HEK293 (cell line): ENCODE measurements around the gene LPCAT1.
A peak's percentile ranks its signal among the peaks of the same experiment; 100 is the strongest.

Experiments
- CTCF ChIA-PET: fragments of 350-600 bp; formaldehyde crosslinking; extraction: SDS; loops from one replicate; lab custom pipeline; 2021; ENCODE audit warnings: antibody characterized with exemption; lab: Yijun Ruan, JAX
- POLR2A ChIA-PET: fragments of 300-600 bp; formaldehyde crosslinking; extraction: SDS; loops from one replicate; lab custom pipeline; 2020; ENCODE audit warnings: antibody characterized with exemption, inconsistent platforms; lab: Yijun Ruan, JAX
- H3K27ac ChIP-seq: fragments of 200-500 bp; sonication (Bioruptor generic); 2 replicates; pipeline ENCODE4 v1.5.1; 2014; ENCODE audit warnings: low read depth, low read length, control low read depth, inconsistent platforms; ENCODE audit errors: extremely low read depth
- H3K36me3 ChIP-seq, 2 experiments: fragments of 200-500 bp in 1 of 2; sonication (Bioruptor generic) in 1 of 2; 1 replicate in 1 of 2; 2 replicates in 1 of 2; pipeline ENCODE4 v1.5.1; 2014 to 2017; ENCODE audit warnings: inconsistent platforms in 2 of 2, low read length in 2 of 2; ENCODE audit not compliant: control insufficient read depth in 2 of 2, insufficient read depth in 1 of 2
- H3K4me1 ChIP-seq: fragments of 200-500 bp; sonication (Bioruptor generic); 2 replicates; pipeline ENCODE4 v1.5.1; 2014; ENCODE audit warnings: mild to moderate bottlenecking, low read length, inconsistent platforms; ENCODE audit not compliant: control insufficient read depth, insufficient read depth
- H3K4me3 ChIP-seq: 2 replicates; pipeline ENCODE4 v1.5.1; 2011; ENCODE audit warnings: low read depth, mild to moderate bottlenecking, control low read depth, low read length, moderate library complexity
- H3K9me3 ChIP-seq: fragments of 200-500 bp; sonication (Bioruptor generic); 2 replicates; pipeline ENCODE4 v1.5.1; 2014; ENCODE audit warnings: low read depth, low read length, inconsistent platforms; ENCODE audit not compliant: control insufficient read depth, insufficient read depth
- BCL11A ChIP-seq: fragments of 450-650 bp; formaldehyde crosslinking; IDR thresholded peaks from 2 replicates; pipeline ENCODE4 v1.5.1; 2016; ENCODE audit warnings: low read depth, missing biosample characterization, missing genetic modification characterization
- KLF8 ChIP-seq: fragments of 450-650 bp; formaldehyde crosslinking; IDR thresholded peaks from 2 replicates; pipeline ENCODE4 v1.5.1; 2016; ENCODE audit warnings: missing biosample characterization, missing genetic modification characterization
- MEIS1 ChIP-seq: sonication (generic); formaldehyde crosslinking; IDR thresholded peaks from 2 replicates; pipeline ENCODE4 v1.8.1; 2022; ENCODE audit warnings: missing genetic modification reagents, mild to moderate bottlenecking, borderline replicate concordance
- PRDM1 ChIP-seq: fragments of 450-650 bp; formaldehyde crosslinking; IDR thresholded peaks from 2 replicates; pipeline ENCODE4; 2016; ENCODE audit warnings: missing biosample characterization, missing genetic modification characterization
- ZBTB1 ChIP-seq: fragments of 450-650 bp; formaldehyde crosslinking; IDR thresholded peaks from 2 replicates; pipeline ENCODE4 v1.5.1; 2016; ENCODE audit warnings: missing biosample characterization, missing genetic modification characterization
- ZIC2 ChIP-seq: fragments of 450-650 bp; formaldehyde crosslinking; IDR thresholded peaks from 2 replicates; pipeline ENCODE4 v1.5.1; 2016; ENCODE audit warnings: missing biosample characterization, missing genetic modification characterization
- ZNF114 ChIP-seq: fragments of 450-650 bp; formaldehyde crosslinking; IDR thresholded peaks from 2 replicates; pipeline ENCODE4 v1.5.0; 2017; ENCODE audit warnings: missing biosample characterization, missing genetic modification characterization
- ZNF132 ChIP-seq: fragments of 450-650 bp; formaldehyde crosslinking; IDR thresholded peaks from 2 replicates; pipeline ENCODE4 v1.5.1; 2017; ENCODE audit warnings: missing biosample characterization, missing genetic modification characterization, borderline replicate concordance
- ZNF157 ChIP-seq: fragments of 450-650 bp; formaldehyde crosslinking; IDR thresholded peaks from 2 replicates; pipeline ENCODE4 v1.5.1; 2016; ENCODE audit warnings: missing biosample characterization, missing genetic modification characterization
- ZNF19 ChIP-seq: fragments of 450-650 bp; formaldehyde crosslinking; IDR thresholded peaks from 2 replicates; pipeline ENCODE4; 2016; ENCODE audit warnings: missing biosample characterization, missing genetic modification characterization, low read depth
- ZNF2 ChIP-seq: fragments of 450-650 bp; formaldehyde crosslinking; IDR thresholded peaks from 2 replicates; pipeline ENCODE4 v1.5.1; 2016; ENCODE audit warnings: missing biosample characterization, missing genetic modification characterization
- ZNF223 ChIP-seq: fragments of 450-650 bp; formaldehyde crosslinking; IDR thresholded peaks from 2 replicates; pipeline ENCODE4 v1.5.1; 2016; ENCODE audit warnings: missing biosample characterization, missing genetic modification characterization
- ZNF354C ChIP-seq: fragments of 450-650 bp; formaldehyde crosslinking; IDR thresholded peaks from 2 replicates; pipeline ENCODE4 v1.5.1; 2016; ENCODE audit warnings: missing biosample characterization, missing genetic modification characterization, low read depth, borderline replicate concordance
- ZNF37A ChIP-seq: fragments of 450-650 bp; IDR thresholded peaks from 2 replicates; pipeline ENCODE4 v1.5.1; 2018; ENCODE audit warnings: missing biosample characterization, missing genetic modification characterization
- ZNF416 ChIP-seq: fragments of 450-650 bp; formaldehyde crosslinking; IDR thresholded peaks from 2 replicates; pipeline ENCODE4 v1.5.1; 2016; ENCODE audit warnings: missing biosample characterization, missing genetic modification characterization
- ZNF48 ChIP-seq: fragments of 450-650 bp; formaldehyde crosslinking; IDR thresholded peaks from 2 replicates; pipeline ENCODE4 v1.5.1; 2016; ENCODE audit warnings: missing biosample characterization, missing genetic modification characterization
- ZNF501 ChIP-seq: fragments of 450-650 bp; formaldehyde crosslinking; IDR thresholded peaks from 2 replicates; pipeline ENCODE4 v1.5.1; 2016; ENCODE audit warnings: missing biosample characterization, missing genetic modification characterization
- ZNF530 ChIP-seq: fragments of 450-650 bp; formaldehyde crosslinking; IDR thresholded peaks from 2 replicates; pipeline ENCODE4 v1.5.1; 2016; ENCODE audit warnings: low read depth, missing biosample characterization, missing genetic modification characterization
- ZNF629 ChIP-seq: fragments of 450-650 bp; formaldehyde crosslinking; IDR thresholded peaks from 2 replicates; pipeline ENCODE4 v1.5.1; 2017; ENCODE audit warnings: missing biosample characterization, missing genetic modification characterization
- ZNF658 ChIP-seq: fragments of 450-650 bp; formaldehyde crosslinking; IDR thresholded peaks from 2 replicates; pipeline ENCODE4; 2016; ENCODE audit warnings: missing biosample characterization, missing genetic modification characterization
- TF ChIP-seq, protein P1 (sequence below): fragments of 450-650 bp; formaldehyde crosslinking; IDR thresholded peaks from 2 replicates; pipeline ENCODE4; 2016; ENCODE audit warnings: missing biosample characterization, missing genetic modification characterization
- TF ChIP-seq, protein P2 (sequence below): fragments of 450-650 bp; formaldehyde crosslinking; IDR thresholded peaks from 2 replicates; pipeline ENCODE4 v1.5.1; 2016; ENCODE audit warnings: missing biosample characterization, missing genetic modification characterization, low read depth
- TF ChIP-seq, protein P3 (sequence below): fragments of 450-650 bp; formaldehyde crosslinking; IDR thresholded peaks from 2 replicates; pipeline ENCODE4 v1.5.1; 2016; ENCODE audit warnings: missing biosample characterization, missing genetic modification characterization
- TF ChIP-seq, protein P4 (sequence below): fragments of 450-650 bp; formaldehyde crosslinking; IDR thresholded peaks from 2 replicates; pipeline ENCODE4 v1.5.1; 2016; ENCODE audit warnings: missing biosample characterization, missing genetic modification characterization
- TF ChIP-seq, protein P5 (sequence below): fragments of 450-650 bp; formaldehyde crosslinking; IDR thresholded peaks from 2 replicates; pipeline ENCODE4 v1.5.1; 2017; ENCODE audit warnings: missing biosample characterization, missing genetic modification characterization

LPCAT1 gene

DNA sequence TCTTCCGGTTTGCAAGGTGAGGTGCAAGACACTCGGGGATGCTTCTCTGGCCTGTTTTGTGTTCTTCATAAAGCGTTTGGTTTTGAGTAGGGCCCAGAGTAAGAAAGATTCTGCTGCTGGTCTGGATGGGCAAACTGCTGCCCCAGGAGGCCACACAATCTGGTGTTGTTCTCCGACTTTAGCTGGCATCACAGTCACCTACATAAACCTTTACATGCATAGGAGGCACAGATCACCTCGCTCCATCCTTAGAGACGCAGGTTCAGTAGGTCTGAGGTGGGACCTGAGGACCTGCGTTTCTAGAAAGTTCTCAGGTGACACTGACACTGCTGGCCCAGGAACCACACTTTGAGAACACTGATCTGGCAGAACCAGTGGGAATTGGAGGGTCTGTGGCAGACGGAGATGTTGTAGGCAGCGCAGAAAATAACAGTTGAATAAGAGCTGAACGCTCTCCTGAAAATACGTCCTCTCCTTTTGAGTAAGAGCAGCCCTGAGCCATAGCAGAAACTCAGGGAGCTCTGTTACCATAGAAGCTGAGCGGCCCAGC lies 74.6 kb downstream of the LPCAT1 start (continued):
- TF ChIP-seq, protein P1, sequence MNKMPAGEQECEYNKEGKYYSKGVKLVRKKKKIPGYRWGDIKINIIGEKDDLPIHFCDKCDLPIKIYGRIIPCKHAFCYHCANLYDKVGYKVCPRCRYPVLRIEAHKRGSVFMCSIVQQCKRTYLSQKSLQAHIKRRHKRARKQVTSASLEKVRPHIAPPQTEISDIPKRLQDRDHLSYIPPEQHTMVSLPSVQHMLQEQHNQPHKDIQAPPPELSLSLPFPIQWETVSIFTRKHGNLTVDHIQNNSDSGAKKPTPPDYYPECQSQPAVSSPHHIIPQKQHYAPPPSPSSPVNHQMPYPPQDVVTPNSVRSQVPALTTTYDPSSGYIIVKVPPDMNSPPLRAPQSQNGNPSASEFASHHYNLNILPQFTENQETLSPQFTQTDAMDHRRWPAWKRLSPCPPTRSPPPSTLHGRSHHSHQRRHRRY (tag by site-specific recombination): no peak
- no peak for TF ChIP-seq KLF8 (tag by site-specific recombination)
- TF ChIP-seq, protein P2, sequence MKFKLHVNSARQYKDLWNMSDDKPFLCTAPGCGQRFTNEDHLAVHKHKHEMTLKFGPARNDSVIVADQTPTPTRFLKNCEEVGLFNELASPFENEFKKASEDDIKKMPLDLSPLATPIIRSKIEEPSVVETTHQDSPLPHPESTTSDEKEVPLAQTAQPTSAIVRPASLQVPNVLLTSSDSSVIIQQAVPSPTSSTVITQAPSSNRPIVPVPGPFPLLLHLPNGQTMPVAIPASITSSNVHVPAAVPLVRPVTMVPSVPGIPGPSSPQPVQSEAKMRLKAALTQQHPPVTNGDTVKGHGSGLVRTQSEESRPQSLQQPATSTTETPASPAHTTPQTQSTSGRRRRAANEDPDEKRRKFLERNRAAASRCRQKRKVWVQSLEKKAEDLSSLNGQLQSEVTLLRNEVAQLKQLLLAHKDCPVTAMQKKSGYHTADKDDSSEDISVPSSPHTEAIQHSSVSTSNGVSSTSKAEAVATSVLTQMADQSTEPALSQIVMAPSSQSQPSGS (tag by site-specific recombination): no peak
- TF ChIP-seq MEIS1 (CRISPR knock-in tag): no peak
- TF ChIP-seq ZNF37A: no peak
- TF ChIP-seq ZNF19 (tag by site-specific recombination): no peak
- TF ChIP-seq ZNF658 (tag by site-specific recombination): no peak
- TF ChIP-seq ZNF2 (tag by site-specific recombination): no peak
- no peak for TF ChIP-seq ZNF629 (tag by site-specific recombination)
- no peak for TF ChIP-seq ZNF223 (tag by site-specific recombination)
- no peak for TF ChIP-seq ZNF114 (tag by site-specific recombination)
- no peak for TF ChIP-seq ZNF416 (tag by site-specific recombination)
- TF ChIP-seq, all 188 proteins: peak for 0

DNA sequence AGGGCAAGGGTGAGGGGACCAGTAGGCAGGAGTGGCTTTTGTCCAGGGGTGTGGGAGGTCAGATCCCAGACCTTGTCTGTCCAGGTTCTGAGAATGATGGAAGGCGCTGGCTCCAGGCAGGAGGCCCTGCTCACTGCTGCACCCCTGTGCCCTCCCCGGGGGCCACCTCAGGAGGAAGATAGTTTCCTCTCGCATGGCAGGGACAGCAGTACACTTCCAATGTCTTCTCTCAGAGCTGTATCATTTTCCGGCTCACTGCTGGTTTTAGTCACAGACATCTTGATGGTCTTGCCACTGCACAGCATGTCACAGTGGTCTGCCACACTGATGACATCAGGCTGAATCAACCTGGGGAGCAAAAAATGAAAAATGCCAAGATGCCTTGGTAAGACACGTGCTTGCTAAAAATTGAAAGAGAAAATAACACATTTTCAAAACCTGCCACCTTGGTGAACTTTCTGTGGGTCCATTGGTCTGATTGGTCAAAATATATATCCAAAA lies 75.2 kb downstream of the LPCAT1 start:
- no peak overlapping the region for H3K27ac ChIP-seq
- ChIA-PET CTCF (interaction anchor here (0.7 kb wide), 1 partner anchor 41 kb away, joined by 3 read pairs; no protein-coding TSS in a partner anchor), POLR2A (no interaction called here)
- H3K36me3 ChIP-seq: no peaks in the 10 kb centered on the region
- no peak overlapping the region for H3K4me3 ChIP-seq
- H3K9me3 ChIP-seq: no peaks in the 10 kb centered on the region
- TF ChIP-seq ZIC2 (tag by site-specific recombination): peak; percentile 43; the same call in 1 of the 2 replicates
- no peak for TF ChIP-seq BCL11A
- TF ChIP-seq ZBTB1 (tag by site-specific recombination): no peak
- peak; percentile 97 for TF ChIP-seq ZNF157 (tag by site-specific recombination)
- TF ChIP-seq, protein P3, sequence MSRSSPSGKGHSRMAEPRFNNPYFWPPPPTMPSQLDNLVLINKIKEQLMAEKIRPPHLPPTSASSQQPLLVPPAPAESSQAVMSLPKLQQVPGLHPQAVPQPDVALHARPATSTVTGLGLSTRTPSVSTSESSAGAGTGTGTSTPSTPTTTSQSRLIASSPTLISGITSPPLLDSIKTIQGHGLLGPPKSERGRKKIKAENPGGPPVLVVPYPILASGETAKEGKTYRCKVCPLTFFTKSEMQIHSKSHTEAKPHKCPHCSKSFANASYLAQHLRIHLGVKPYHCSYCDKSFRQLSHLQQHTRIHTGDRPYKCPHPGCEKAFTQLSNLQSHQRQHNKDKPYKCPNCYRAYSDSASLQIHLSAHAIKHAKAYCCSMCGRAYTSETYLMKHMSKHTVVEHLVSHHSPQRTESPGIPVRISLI: no peak
- H3K4me1 ChIP-seq: peaks cover 3% of the 10 kb centered on the region; the same call in 1 of the 2 replicates

DNA sequence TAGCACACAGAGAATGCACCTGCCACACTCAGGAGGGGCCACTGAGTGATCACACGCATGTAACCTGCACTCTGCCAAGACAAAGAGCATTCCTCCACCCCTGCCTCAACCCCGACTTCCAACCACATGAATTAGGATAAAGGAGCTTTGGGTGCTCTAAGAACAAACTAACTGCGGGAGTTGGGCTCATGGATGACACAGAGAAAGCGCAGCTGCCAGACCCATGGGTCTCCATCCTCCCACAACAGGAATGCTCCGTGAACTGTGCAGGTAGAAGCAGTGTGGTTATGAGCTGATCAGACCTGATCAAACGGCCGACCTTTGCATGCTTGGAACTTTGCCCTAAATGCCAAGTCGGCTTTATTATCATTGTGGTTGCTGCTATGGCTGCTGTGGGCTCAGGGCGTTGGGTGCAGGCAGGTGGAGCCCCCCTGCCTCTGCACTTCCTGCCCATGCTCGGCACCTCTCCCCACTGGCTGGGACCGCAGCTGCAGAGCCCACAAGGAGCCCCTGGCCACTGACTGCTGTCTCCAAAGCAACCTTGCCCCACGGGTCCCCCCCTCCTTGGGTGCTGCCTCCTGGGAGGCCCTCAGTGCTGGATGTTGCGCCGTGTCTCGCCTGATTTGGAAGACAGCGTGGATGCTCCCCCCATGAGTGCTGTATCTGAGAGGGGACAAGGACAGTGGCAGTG lies 75.9 kb downstream of the LPCAT1 start:
- POLR2A ChIA-PET: no interaction called here
- no peak for TF ChIP-seq ZNF530 (tag by site-specific recombination)
- TF ChIP-seq, protein P4, sequence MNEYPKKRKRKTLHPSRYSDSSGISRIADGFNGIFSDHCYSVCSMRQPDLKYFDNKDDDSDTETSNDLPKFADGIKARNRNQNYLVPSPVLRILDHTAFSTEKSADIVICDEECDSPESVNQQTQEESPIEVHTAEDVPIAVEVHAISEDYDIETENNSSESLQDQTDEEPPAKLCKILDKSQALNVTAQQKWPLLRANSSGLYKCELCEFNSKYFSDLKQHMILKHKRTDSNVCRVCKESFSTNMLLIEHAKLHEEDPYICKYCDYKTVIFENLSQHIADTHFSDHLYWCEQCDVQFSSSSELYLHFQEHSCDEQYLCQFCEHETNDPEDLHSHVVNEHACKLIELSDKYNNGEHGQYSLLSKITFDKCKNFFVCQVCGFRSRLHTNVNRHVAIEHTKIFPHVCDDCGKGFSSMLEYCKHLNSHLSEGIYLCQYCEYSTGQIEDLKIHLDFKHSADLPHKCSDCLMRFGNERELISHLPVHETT: no peak
- TF ChIP-seq ZNF223 (tag by site-specific recombination): no peak
- no peak for TF ChIP-seq PRDM1
- TF ChIP-seq ZNF354C (tag by site-specific recombination): no peak
- TF ChIP-seq ZNF132 (tag by site-specific recombination): no peak
- TF ChIP-seq, protein P5, sequence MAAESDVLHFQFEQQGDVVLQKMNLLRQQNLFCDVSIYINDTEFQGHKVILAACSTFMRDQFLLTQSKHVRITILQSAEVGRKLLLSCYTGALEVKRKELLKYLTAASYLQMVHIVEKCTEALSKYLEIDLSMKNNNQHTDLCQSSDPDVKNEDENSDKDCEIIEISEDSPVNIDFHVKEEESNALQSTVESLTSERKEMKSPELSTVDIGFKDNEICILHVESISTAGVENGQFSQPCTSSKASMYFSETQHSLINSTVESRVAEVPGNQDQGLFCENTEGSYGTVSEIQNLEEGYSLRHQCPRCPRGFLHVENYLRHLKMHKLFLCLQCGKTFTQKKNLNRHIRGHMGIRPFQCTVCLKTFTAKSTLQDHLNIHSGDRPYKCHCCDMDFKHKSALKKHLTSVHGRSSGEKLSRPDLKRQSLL (tag by site-specific recombination): no peak
- no peak for TF ChIP-seq ZNF501
- no peak for TF ChIP-seq ZNF48 (tag by site-specific recombination)

More for the DNA sequence above, 75.9 kb downstream of the LPCAT1 start:
- H3K27ac ChIP-seq: no peak overlapping the region
- no peaks in the 10 kb centered on the region for H3K9me3 ChIP-seq
- no peaks in the 10 kb centered on the region for H3K36me3 ChIP-seq
- CTCF ChIA-PET: interaction anchor here (0.6 to 0.8 kb wide), 6 partner anchors 22 to 1233 kb away, joined by 3 to 6 read pairs (median 3); no protein-coding TSS in a partner anchor
- peaks cover 3% of the 10 kb centered on the region; the same call in 1 of the 2 replicates for H3K4me1 ChIP-seq
- H3K4me3 ChIP-seq: no peak overlapping the region
